IMR-90 (cell line): ENCODE data around the gene FBRSL1. TPM values are rescaled to one million over a fixed set of nuclear protein-coding genes. Genes with fewer than 3 reads are reported as not detected.
A peak's percentile ranks its signal among the peaks of the same experiment; 100 is the strongest.

Experiments
- ATAC-seq: fragments of 200-7000 bp; cut with Tn5 transposase; 2 replicates; pipeline ENCODE4 v1.9.1; 2020; ENCODE audit warnings: low read depth, mild to moderate bottlenecking, moderate library complexity
- BruUV-seq: library from RNA; stranded (reverse); fragments of 400-500 nt; replicated peaks from 2 replicates; lab custom pipeline; 2021; lab: Mats Ljungman, UMichigan
- CTCF ChIA-PET: fragments of 300-600 bp; formaldehyde crosslinking; extraction: SDS; loops from one replicate; lab custom pipeline; 2021; ENCODE audit warnings: antibody characterized with exemption; lab: Yijun Ruan, JAX
- POLR2A ChIA-PET: fragments of 300-600 bp; sonication (Branson Sonifier 250); formaldehyde crosslinking; loops from one replicate; lab custom pipeline; 2022; ENCODE audit warnings: antibody characterized with exemption; ENCODE audit not compliant: unreplicated experiment; lab: Charles Lee
- DNase-seq: peaks from one replicate; pipeline ENCODE4 v3.0.0; 2013
- H2AFZ ChIP-seq: replicated peaks from 2 replicates; pipeline ENCODE3; 2013; ENCODE audit warnings: low read length, mild to moderate bottlenecking; ENCODE audit not compliant: poor library complexity
- H2AK5ac ChIP-seq: 2 replicates; pipeline ENCODE4 v1.6.1; 2013; ENCODE audit warnings: low read depth, low read length, inconsistent platforms
- H2AK9ac ChIP-seq: replicated peaks from 2 replicates; pipeline ENCODE3; 2013; ENCODE audit warnings: mild to moderate bottlenecking, low read depth, low read length, moderate library complexity; ENCODE audit not compliant: poor library complexity
- H2BK120ac ChIP-seq: 2 replicates; pipeline ENCODE4 v1.6.1; 2013; ENCODE audit warnings: low read depth, low read length, inconsistent platforms
- H2BK15ac ChIP-seq: 3 replicates; pipeline ENCODE4 v1.6.1; 2013; ENCODE audit warnings: low read depth, low read length, inconsistent platforms
- H2BK20ac ChIP-seq: 2 replicates; pipeline ENCODE4 v1.6.1; 2013; ENCODE audit warnings: low read depth, mild to moderate bottlenecking, inconsistent platforms, low read length, moderate library complexity
- H2BK5ac ChIP-seq: 2 replicates; pipeline ENCODE4 v1.6.1; 2013; ENCODE audit warnings: mild to moderate bottlenecking, low read depth, low read length, inconsistent platforms; ENCODE audit not compliant: poor library complexity, severe bottlenecking
- H3K14ac ChIP-seq: replicated peaks from 2 replicates; pipeline ENCODE4 v1.6.1; 2013; ENCODE audit warnings: low read depth, low read length, inconsistent platforms
- H3K18ac ChIP-seq: 2 replicates; pipeline ENCODE4 v1.6.1; 2013; ENCODE audit warnings: low read depth, low read length, control low read depth
- H3K23ac ChIP-seq: 2 replicates; pipeline ENCODE4 v1.6.1; 2013; ENCODE audit warnings: low read depth, low read length, inconsistent platforms
- H3K27ac ChIP-seq: 2 replicates; pipeline ENCODE4 v1.5.1; 2013; ENCODE audit warnings: mild to moderate bottlenecking, control low read depth, low read length; ENCODE audit not compliant: insufficient read depth
- H3K27me3 ChIP-seq: 2 replicates; pipeline ENCODE4 v1.6.1; 2013; ENCODE audit warnings: low read length; ENCODE audit not compliant: control insufficient read depth, insufficient read depth
- H3K36me3 ChIP-seq: 2 replicates; pipeline ENCODE4 v1.6.1; 2013; ENCODE audit warnings: low read length, mixed read lengths; ENCODE audit not compliant: control insufficient read depth, insufficient read depth
- H3K4ac ChIP-seq: 2 replicates; pipeline ENCODE4 v1.6.1; 2013; ENCODE audit warnings: low read depth, low read length, inconsistent platforms
- H3K4me1 ChIP-seq: 2 replicates; pipeline ENCODE4 v1.6.1; 2013; ENCODE audit warnings: low read length, mixed read lengths; ENCODE audit not compliant: control insufficient read depth, insufficient read depth
- H3K4me2 ChIP-seq: 2 replicates; pipeline ENCODE4 v1.6.1; 2013; ENCODE audit warnings: low read depth, mild to moderate bottlenecking, control low read depth, low read length, moderate library complexity
- H3K4me3 ChIP-seq: 2 replicates; pipeline ENCODE4 v1.5.1; 2013; ENCODE audit warnings: low read depth, mild to moderate bottlenecking, control low read depth, low read length, moderate library complexity; ENCODE audit not compliant: insufficient read depth
- H3K56ac ChIP-seq: 2 replicates; pipeline ENCODE4 v1.6.1; 2013; ENCODE audit warnings: low read length, inconsistent platforms; ENCODE audit not compliant: insufficient read depth; ENCODE audit errors: extremely low read depth
- H3K79me1 ChIP-seq, 2 experiments: 2 replicates each; pipeline ENCODE4 v1.6.1; 2013; ENCODE audit warnings: low read length in 2 of 2, inconsistent platforms in 1 of 2, low read depth in 1 of 2
- H3K9ac ChIP-seq: 2 replicates; pipeline ENCODE4 v1.6.1; 2013; ENCODE audit warnings: low read depth, low read length, control low read depth
- H3K9me1 ChIP-seq: 2 replicates; pipeline ENCODE4 v1.6.1; 2013; ENCODE audit warnings: low read length, inconsistent platforms; ENCODE audit not compliant: insufficient read depth
- H3K9me3 ChIP-seq: 2 replicates; pipeline ENCODE4 v1.6.1; 2013; ENCODE audit warnings: low read length; ENCODE audit not compliant: control insufficient read depth, insufficient read depth
- H4K20me1 ChIP-seq: 2 replicates; pipeline ENCODE4 v1.6.1; 2013; ENCODE audit warnings: low read length, inconsistent platforms; ENCODE audit not compliant: insufficient read depth
- H4K5ac ChIP-seq: 2 replicates; pipeline ENCODE4 v1.6.1; 2013; ENCODE audit warnings: mild to moderate bottlenecking, low read depth, low read length, control low read depth
- H4K8ac ChIP-seq, 2 experiments: 2 replicates each; pipeline ENCODE4 v1.6.1; 2013; ENCODE audit warnings: low read depth in 2 of 2, low read length in 2 of 2, control low read depth in 1 of 2, inconsistent platforms in 1 of 2
- H4K91ac ChIP-seq: 2 replicates; pipeline ENCODE4 v1.6.1; 2013; ENCODE audit warnings: low read depth, low read length, inconsistent platforms; ENCODE audit not compliant: insufficient read depth
- CTCF ChIP-seq: conservative IDR thresholded peaks from 2 replicates; pipeline ENCODE4 v1.5.1; 2012; ENCODE audit warnings: mild to moderate bottlenecking, low read depth, low read length, improper control_type of control experiment
- SMC3 ChIP-seq: fragments of 150-350 bp; IDR thresholded peaks from 2 replicates; pipeline ENCODE4 v1.6.1; 2016; ENCODE audit warnings: low read depth, mild to moderate bottlenecking, antibody characterized with exemption, low read length, moderate library complexity
- WGBS, 2 experiments: methylation state at CpG; one replicate each; pipeline versions ENCODE4 v1.1.5 to v1.1.7; 2013; ENCODE audit warnings: missing lambda C conversion rate in 2 of 2; ENCODE audit not compliant: insufficient read length in 1 of 2; ENCODE audit errors: extremely low coverage in 2 of 2; 5-methylcytosine and 5-hydroxymethylcytosine counted together
- dilution Hi-C: fragments of 300-500 bp; cut with HindIII; formaldehyde crosslinking; loops from one replicate; pipeline ENCODE4 v1.14.3; 2018; ENCODE audit warnings: low sequenced_read_pairs; ENCODE audit not compliant: unreplicated experiment
- in situ Hi-C: fragments of 300-500 bp; cut with MboI; formaldehyde crosslinking; loops from 3 replicates; pipeline ENCODE4 v1.14.3; 2019; ENCODE audit warnings: low sequenced_read_pairs, inconsistent platforms, mixed read lengths
- intact Hi-C: fragments of 100-400 bp; cut with micrococcal nuclease; formaldehyde crosslinking; loops from 2 replicates; pipeline ENCODE4 v1.10.0; 2022
- polyA plus RNA-seq, 3 experiments: library from polyadenylated mRNA; depleted of rRNA; stranded (reverse); fragments of >200 nt; gene quantifications; 2 replicates each; pipeline ENCODE4 v1.2.3, GENCODE V29; 2012; ENCODE audit warnings: low replicate concordance in 1 of 3
- total RNA-seq: library from RNA; depleted of rRNA; stranded (reverse); fragments of >200 nt; gene quantifications from 2 replicates; pipeline ENCODE4 v1.2.3, GENCODE V29; 2012

FBRSL1 gene
- total and polyA plus RNA-seq, 2 of the 4 experiments (the other 2 are of a cell fraction), result 0.36 to 10.8 TPM

GRCh38 chr12:132478845-132479244, 11.1 kb upstream of the FBRSL1 start:
- Histone ChIP-seq H3K56ac (no peak overlapping the region), H3K9ac (no peak overlapping the region), H3K23ac (no peak overlapping the region), H4K5ac (no peak overlapping the region), H2BK5ac (no peak overlapping the region), H3K27ac (no peak overlapping the region), H2BK120ac (no peak overlapping the region), H3K27me3 (peaks cover 24% of the 10 kb centered on the region; the same call in 1 of the 2 replicates), H3K36me3 (no peaks in the 10 kb centered on the region), H4K8ac (no peak overlapping the region), H4K20me1 (no peaks in the 10 kb centered on the region), H2AK5ac (no peak overlapping the region), H3K18ac (no peak overlapping the region), H3K9me1 (no peaks in the 10 kb centered on the region), H3K14ac (no peak overlapping the region), H3K9me3 (peaks cover 4% of the 10 kb centered on the region; the same call in 1 of the 2 replicates), H2AK9ac (no peak overlapping the region), H3K79me1 (no peaks in the 10 kb centered on the region), H3K4me3 (no peak overlapping the region), H2BK20ac (no peak overlapping the region), H2BK15ac (no peak overlapping the region), H3K4me2 (no peak overlapping the region), H3K4me1 (no peaks in the 10 kb centered on the region), H4K91ac (no peak overlapping the region), H3K4ac (no peak overlapping the region), H2AFZ (no peak overlapping the region)
- ChIA-PET POLR2A (no interaction called here), CTCF (no interaction called here)
- no TSS peak for BruUV-seq
- DNase-seq, result no peak
- no peak for ATAC-seq
- intact Hi-C loops (no loop called here), dilution Hi-C loops (no loop called here), in situ Hi-C loops (no loop called here)
- WGBS, 2 experiments, result no CpG with 5 or more reads among the region's 16 CpGs
- TF ChIP-seq SMC3 (no peak), CTCF (0 out of 2 replicates have a peak, but pooled peaks have one; percentile 6)
